Activated naive CD4-positive, alpha-beta T cell treated with anti-CD3 and anti-CD28 coated beads for 36 hours (primary cell): ENCODE results near the gene CROCC2. TPM values are rescaled to one million over a fixed set of nuclear protein-coding genes. Genes with fewer than 3 reads are reported as not detected.
A peak's percentile ranks its signal among the peaks of the same experiment; 100 is the strongest.

Experiments used
- CTCF ChIA-PET: fragments of 350-600 bp; sonication (Branson Sonifier 250); formaldehyde crosslinking; loops from one replicate; lab custom pipeline; 2021; ENCODE audit warnings: antibody characterized with exemption; lab: Charles Lee
- DNase-seq: peaks from one replicate; pipeline ENCODE4 v3.0.0-alpha.2; 2020
- H3K27ac Mint-ChIP-seq: one replicate; pipeline ENCODE4 v1.8.0; 2021; ENCODE audit warnings: mild to moderate bottlenecking, mixed read lengths
- H3K27me3 Mint-ChIP-seq: one replicate; pipeline ENCODE4 v1.8.0; 2021; ENCODE audit warnings: low read depth, mixed read lengths
- H3K36me3 Mint-ChIP-seq: one replicate; pipeline ENCODE4 v1.8.0; 2021; ENCODE audit warnings: low read depth, mixed read lengths
- H3K4me1 Mint-ChIP-seq: one replicate; pipeline ENCODE4 v1.8.0; 2021; ENCODE audit warnings: low read depth, mixed read lengths
- H3K4me3 Mint-ChIP-seq: one replicate; pipeline ENCODE4 v1.8.0; 2021; ENCODE audit warnings: mild to moderate bottlenecking, moderate library complexity, mixed read lengths
- H3K9me3 Mint-ChIP-seq: one replicate; pipeline ENCODE4 v1.8.0; 2021; ENCODE audit warnings: mixed read lengths
- intact Hi-C: fragments of 100-400 bp; cut with micrococcal nuclease; formaldehyde crosslinking; loops from one replicate; pipeline ENCODE4 v1.15.1; 2023
- total RNA-seq, 2 experiments: library from RNA; stranded (reverse); gene quantifications; one replicate each; pipeline ENCODE4 v1.2.3, GENCODE V29; 2021

The CROCC2 gene
- total RNA-seq, 2 experiments from 2014 or later = not detected

DNA sequence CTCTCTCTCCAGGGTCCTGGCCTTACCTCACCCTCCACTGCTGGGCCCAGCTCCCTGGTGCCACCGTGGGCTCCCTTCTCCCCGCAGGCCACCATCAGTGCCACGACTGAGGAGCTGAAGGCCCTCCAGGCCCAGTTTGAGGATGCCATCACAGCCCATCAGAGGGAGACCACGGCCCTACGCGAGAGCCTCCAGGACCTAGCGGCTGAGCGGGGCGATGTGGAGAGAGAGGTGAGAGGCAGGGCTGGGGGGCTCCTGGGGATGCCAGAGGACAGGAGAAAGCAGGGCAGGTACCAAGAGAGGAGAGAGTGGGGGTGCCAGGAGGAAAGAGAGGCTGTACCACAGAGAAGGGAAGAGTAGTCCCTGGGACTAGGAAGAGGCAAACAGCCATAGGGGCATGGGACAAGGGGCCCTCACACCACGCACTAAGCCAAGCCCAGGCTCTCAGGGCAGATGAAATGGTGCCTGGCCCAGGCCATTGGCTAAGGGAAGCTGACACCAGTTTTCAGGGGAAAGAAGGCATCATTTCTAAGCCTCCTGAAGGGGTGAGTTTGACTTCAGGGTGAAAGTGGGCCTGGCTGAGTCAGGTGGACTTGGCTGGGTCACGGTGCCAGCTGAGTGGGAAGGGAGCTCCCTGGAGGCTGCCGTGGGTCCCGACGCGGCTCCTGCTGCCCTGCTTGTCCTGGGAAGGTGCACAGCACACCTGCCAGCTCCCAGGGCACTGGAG is 53.2 kb downstream of the CROCC2 start:
- no peak overlapping the region for H3K4me3 Mint-ChIP-seq
- H3K4me1 Mint-ChIP-seq = no peaks in the 10 kb centered on the region
- H3K9me3 Mint-ChIP-seq = no peaks in the 10 kb centered on the region
- H3K27me3 Mint-ChIP-seq = no peaks in the 10 kb centered on the region
- no peak overlapping the region for H3K27ac Mint-ChIP-seq
- no peaks in the 10 kb centered on the region for H3K36me3 Mint-ChIP-seq
- intact Hi-C loops = no loop called here
- no peak for DNase-seq
- CTCF ChIA-PET = no interaction called here

DNA sequence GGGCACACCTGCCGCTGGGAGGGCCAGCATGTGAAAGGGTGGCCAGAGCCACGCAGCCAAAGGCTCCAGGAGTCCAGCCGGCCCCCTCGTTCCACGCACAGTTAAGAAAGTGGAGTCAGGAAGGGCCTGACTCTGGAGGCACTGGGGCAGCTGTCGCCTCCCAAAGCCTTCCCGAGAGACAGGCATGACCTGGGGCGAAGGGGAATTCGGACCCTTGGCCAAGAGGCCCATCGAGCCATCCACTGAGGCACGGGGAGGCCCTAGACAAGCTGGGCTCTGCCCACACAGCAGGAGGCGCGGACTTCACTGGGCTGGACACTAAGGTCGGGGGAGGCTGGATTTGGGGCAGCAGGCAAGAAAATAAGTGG is 53.8 kb downstream of the CROCC2 start:
- Mint-ChIP-seq H3K4me3 (no peak overlapping the region), H3K27me3 (no peaks in the 10 kb centered on the region), H3K9me3 (no peaks in the 10 kb centered on the region), H3K27ac (no peak overlapping the region), H3K4me1 (no peaks in the 10 kb centered on the region), H3K36me3 (no peaks in the 10 kb centered on the region)
- intact Hi-C loops = no loop called here
- CTCF ChIA-PET = no interaction called here
- no peak for DNase-seq

DNA sequence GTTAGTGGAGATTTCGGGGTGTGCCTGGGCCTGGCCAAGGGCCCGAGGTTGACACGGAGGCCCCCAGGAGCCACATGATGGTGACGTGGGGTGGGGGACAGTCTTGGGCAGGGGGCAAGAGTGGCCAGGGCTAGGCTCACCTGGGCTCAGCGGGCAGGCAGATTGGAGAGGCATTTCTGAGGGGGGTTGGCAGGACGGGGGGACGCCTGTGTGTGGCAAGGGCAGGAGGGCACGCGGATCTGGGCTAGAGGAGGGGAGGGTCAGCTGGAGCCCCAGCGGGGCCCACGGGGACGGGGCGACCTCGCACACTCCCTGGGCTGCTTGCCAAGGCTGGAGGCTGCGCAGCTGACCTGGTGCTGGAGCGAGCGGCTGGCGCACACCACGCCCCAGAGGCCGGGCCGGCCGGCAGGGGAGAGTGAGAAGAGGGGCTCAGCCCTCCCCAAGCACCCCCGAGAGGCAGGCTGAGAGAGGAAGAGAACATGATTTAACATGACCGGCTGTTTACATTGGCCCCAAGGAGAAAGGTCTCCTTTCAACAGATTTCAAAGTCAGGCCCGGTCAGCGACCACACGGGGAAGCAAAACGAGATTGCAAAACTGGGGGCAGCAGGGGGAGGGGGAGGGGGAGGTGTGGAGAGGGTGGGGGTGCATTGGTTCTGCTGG is 54.3 kb downstream of the CROCC2 start:
- no peak for DNase-seq
- CTCF ChIA-PET = no interaction called here
- no peaks in the 10 kb centered on the region for H3K9me3 Mint-ChIP-seq
- intact Hi-C loops = no loop called here
- H3K27me3 Mint-ChIP-seq = no peaks in the 10 kb centered on the region
- no peak overlapping the region for H3K4me3 Mint-ChIP-seq
- no peaks in the 10 kb centered on the region for H3K4me1 Mint-ChIP-seq
- no peaks in the 10 kb centered on the region for H3K36me3 Mint-ChIP-seq
- no peak overlapping the region for H3K27ac Mint-ChIP-seq

DNA sequence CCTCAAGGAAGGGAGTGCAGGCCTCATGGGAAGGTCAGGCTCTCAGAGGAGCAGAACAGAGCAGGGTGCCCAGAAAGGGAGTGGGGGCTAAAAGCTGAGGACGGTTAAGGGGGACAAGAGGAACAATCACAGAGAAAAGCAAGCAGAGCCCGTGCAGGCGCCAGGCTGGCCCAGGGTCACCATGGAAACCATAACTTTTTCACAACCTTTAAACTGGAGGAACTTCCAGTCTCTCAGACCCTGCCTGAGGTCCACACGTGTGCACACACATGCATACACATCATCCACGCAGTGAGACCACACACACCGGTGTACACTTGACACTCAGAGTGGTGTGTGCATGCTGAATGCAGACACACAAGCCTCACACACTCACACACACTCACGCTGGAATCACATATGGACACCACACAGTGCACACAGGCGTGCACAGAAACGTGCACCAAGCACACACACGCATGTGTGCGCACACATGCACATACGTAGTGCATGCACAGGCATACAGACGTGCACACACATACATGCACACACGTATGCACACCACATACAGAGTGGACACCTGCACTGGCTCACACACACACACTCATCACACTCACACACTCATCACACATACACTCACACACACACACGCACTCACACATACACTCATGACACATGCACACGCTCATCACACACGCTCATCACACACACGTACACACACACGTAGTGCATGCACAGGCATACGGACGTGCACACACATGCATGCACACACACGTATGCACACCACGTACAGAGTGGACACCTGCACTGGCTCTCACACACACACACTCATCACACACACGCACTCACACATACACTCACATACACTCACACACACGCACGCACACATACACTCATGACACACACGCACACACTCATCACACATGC is 55.1 kb downstream of the CROCC2 start:
- intact Hi-C loops = no loop called here
- no peak overlapping the region for H3K4me3 Mint-ChIP-seq

DNA sequence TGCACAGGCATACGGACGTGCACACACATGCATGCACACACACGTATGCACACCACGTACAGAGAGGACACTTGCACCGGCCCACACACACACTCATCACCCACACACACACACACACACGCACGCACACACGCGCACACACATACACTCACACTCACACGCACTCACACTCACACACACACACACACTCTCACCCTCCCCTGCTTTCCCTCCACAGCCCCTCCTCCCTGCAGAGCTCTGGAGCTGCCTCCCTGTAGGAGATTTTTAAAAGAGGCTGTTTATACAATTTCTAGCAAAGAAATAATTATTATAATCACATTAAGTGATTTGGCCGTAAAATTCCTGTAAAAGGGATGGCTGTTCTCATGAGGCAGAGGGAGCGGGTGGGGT is 55.8 kb downstream of the CROCC2 start:
- no peak overlapping the region for H3K4me3 Mint-ChIP-seq
- H3K9me3 Mint-ChIP-seq = no peaks in the 10 kb centered on the region
- no peak overlapping the region for H3K27ac Mint-ChIP-seq
- H3K36me3 Mint-ChIP-seq = no peaks in the 10 kb centered on the region
- DNase-seq = peak; percentile 3
- H3K27me3 Mint-ChIP-seq = no peaks in the 10 kb centered on the region
- intact Hi-C loops = no loop called here
- CTCF ChIA-PET = no interaction called here
- H3K4me1 Mint-ChIP-seq = no peaks in the 10 kb centered on the region

More for the DNA sequence above, 55.1 kb downstream of the CROCC2 start:
- Mint-ChIP-seq H3K4me1 (no peaks in the 10 kb centered on the region), H3K9me3 (no peaks in the 10 kb centered on the region), H3K27me3 (no peaks in the 10 kb centered on the region), H3K27ac (no peak overlapping the region), H3K36me3 (no peaks in the 10 kb centered on the region)
- DNase-seq = no peak
- CTCF ChIA-PET = no interaction called here

DNA sequence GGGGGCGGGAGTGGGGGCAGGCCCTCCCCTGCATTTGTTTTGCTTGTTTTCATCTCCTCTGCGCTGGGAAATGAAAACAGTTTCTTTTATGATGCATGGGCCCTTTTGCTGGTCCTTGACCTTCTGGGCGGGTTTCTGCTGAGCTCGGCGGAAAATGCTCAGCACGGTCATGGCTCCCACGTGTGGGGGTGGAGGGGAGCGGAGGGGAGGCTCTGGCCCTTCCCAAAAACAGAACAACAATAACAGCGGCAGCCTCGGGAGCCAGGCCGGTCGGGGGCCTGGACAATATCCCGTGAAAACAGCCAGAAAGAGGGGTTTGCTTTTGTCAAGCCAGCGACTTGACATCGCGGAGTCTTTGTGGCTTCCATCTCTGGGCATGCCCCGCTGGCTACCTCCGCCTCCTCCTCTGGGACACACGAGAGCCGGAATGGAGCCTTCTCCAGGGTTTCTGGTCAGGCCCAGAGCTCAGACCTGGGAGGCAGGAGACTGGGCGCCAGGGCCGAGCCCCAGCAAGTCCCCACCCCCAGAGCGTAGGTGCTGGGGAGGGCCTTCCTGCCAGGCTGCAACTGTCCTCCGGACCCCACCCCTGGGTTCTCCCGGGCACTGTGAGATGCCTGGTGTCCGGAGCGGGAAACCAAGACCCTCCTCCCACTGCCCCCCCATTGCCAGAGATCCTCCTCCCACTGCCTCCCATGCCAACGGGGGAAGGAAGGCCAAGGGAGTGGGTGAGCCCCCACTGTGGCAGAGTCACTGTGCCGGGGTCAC is 56.3 kb downstream of the CROCC2 start:
- H3K27me3 Mint-ChIP-seq = no peaks in the 10 kb centered on the region
- H3K9me3 Mint-ChIP-seq = no peaks in the 10 kb centered on the region
- no peaks in the 10 kb centered on the region for H3K36me3 Mint-ChIP-seq
- H3K27ac Mint-ChIP-seq = no peak overlapping the region
- intact Hi-C loops = no loop called here
- H3K4me3 Mint-ChIP-seq = no peak overlapping the region
- no peaks in the 10 kb centered on the region for H3K4me1 Mint-ChIP-seq
- CTCF ChIA-PET = no interaction called here
- DNase-seq = peak; percentile 3

DNA sequence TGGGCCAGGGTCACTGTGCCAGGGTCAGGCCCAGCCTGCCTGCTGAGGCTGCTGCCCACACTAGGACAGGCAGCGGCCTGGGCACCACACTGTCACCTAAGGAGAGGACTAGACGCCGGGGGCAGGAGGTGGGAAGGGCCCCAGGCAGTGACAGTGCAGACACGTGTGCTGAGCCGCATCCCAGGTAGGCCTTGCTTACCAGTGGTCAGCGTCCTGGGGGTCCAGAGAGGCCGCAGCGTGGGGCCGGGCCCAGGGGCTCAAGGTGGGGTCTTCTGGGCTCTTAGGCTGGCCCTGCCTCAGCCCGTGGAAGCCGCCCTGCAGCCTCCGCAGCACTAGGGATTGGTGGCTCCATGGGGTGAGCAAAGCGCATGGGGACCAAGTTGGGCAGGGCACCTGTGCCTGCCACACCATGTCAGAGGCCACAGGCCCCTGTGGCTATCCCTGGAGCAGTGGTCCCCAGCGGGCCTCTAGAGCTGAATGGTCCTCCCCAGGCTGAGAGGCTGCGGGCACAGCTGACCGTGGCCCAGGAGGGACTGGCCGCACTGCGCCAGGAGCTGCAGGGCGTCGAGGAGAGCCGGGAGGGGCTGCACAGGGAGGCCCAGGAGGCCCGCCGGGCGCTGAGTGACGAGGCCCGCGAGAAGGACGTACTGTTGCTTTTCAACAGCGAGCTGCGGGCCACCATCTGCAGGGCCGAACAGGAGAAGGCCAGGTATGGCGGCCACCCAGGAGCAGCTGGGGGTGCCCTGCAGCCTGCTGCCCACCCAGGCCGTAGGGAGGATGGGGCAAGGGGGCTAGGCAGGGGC is 57.1 kb downstream of the CROCC2 start:
- no peaks in the 10 kb centered on the region for H3K4me1 Mint-ChIP-seq
- no peaks in the 10 kb centered on the region for H3K36me3 Mint-ChIP-seq
- peak; percentile 2 for DNase-seq
- intact Hi-C loops = no loop called here
- H3K27me3 Mint-ChIP-seq = no peaks in the 10 kb centered on the region
- CTCF ChIA-PET = no interaction called here
- no peak overlapping the region for H3K27ac Mint-ChIP-seq
- H3K9me3 Mint-ChIP-seq = no peaks in the 10 kb centered on the region
- H3K4me3 Mint-ChIP-seq = no peak overlapping the region

DNA sequence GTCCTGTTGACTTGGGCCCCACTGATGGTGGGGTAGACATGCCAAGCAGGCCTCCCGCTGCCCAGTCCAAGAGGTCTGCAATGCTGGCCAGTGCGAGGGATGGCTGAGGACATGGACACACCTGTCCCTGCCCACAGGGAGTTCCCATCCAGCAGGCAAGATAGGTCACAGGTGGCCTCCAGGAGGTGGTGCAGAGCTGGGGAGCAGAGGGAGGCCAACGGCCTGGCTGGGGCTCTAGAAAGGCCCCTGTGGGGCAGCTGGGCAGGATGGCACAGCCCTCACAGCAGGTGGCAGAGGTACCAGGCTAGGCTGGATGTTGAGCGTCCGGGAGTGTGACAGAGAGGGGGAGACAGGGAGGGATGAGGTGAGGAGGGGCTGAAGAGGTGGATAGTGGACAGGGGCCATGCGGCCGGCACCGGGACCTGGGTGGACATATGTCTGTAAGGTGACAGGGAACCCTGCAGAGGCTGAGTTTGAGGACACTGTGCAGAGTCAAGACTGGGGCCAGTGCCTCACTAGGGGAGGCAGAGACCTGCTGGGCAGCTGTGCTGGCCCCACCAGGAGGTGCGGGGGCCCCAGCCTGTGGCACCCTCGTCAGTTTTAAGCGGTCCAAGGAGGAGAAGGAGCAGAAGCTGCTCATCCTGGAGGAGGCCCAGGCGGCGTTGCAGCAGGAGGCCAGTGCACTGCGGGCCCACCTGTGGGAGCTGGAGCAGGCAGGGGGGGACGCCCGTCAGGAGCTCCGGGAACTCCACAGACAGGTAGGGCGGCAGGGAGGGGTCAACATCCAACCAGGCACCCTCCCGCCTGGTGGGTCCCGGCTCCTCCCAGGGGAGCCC is 58.0 kb downstream of the CROCC2 start:
- CTCF ChIA-PET = no interaction called here
- intact Hi-C loops = no loop called here
- Mint-ChIP-seq H3K4me3 (no peak overlapping the region), H3K9me3 (no peaks in the 10 kb centered on the region), H3K27ac (no peak overlapping the region), H3K27me3 (no peaks in the 10 kb centered on the region), H3K36me3 (no peaks in the 10 kb centered on the region), H3K4me1 (no peaks in the 10 kb centered on the region)
- peak; percentile 3 for DNase-seq

DNA sequence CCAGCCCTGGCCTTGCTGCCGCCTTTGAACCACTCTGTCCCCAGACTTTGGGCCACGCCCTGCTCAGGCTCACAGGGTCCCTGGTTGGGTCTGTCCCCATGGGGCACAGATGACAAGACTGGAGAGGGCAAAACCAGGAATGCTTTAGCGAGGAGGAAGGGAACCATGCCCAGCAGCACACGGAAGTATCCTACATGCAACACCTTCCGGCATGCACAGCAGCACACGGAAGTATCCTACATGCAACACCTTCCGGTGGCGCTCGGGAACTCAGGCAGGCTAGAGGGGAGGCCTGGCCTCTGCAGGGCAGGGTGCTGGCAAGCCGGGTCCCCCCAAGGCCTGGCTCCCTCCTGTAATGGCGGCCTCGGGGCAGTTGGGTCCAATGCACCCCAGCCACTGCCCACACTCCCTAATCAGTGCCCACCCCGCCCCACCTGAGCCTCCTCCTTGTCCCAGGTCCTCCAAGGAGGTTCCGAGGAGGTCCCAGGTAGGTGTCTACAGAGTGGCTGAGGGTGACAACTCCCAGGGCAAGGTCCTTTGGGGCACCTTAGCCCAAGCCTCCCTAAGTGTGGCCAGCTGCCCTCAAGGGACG is 58.7 kb downstream of the CROCC2 start:
- H3K9me3 Mint-ChIP-seq = no peaks in the 10 kb centered on the region
- CTCF ChIA-PET = no interaction called here
- no peak overlapping the region for H3K27ac Mint-ChIP-seq
- peak; percentile 3 for DNase-seq
- intact Hi-C loops = no loop called here
- no peaks in the 10 kb centered on the region for H3K4me1 Mint-ChIP-seq
- H3K36me3 Mint-ChIP-seq = no peaks in the 10 kb centered on the region
- H3K27me3 Mint-ChIP-seq = no peaks in the 10 kb centered on the region
- no peak overlapping the region for H3K4me3 Mint-ChIP-seq

DNA sequence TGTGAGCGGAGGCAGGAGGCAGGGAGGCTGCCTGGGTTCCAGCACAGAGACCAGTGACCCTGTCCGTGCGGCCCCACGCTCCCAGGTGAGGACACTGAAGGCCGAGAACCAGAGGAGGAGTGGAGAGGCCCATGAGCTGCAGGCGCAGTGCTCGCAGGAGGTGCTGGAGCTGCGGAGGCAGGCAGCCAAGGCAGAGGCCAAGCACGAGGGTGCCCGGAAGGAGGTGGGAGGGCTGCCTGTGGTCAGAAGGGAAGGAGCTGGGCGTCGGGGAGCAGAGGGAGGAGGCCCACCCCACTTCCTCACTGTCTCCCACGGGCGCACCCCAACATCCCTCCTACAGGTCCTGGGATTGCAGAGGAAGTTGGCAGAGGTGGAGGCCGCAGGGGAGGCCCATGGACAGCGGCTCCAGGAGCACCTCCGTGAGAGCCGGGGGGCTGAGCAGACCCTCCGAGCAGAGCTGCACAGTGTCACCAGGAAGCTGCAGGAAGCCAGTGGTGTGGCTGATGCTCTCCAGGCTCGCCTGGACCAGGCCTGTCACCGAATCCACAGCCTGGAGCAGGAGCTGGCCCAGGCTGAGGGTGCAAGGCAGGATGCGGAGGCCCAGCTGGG is 59.3 kb downstream of the CROCC2 start:
- intact Hi-C loops = no loop called here
- no peak overlapping the region for H3K4me3 Mint-ChIP-seq
- H3K4me1 Mint-ChIP-seq = no peaks in the 10 kb centered on the region
- no peaks in the 10 kb centered on the region for H3K36me3 Mint-ChIP-seq
- H3K9me3 Mint-ChIP-seq = no peaks in the 10 kb centered on the region
- H3K27ac Mint-ChIP-seq = no peak overlapping the region
- peak; percentile 3 for DNase-seq
- no peaks in the 10 kb centered on the region for H3K27me3 Mint-ChIP-seq
- CTCF ChIA-PET = no interaction called here
